PC-9 (cell line): ENCODE measurements around the gene LOXL4. TPM values are rescaled to one million over a fixed set of nuclear protein-coding genes. Genes with fewer than 3 reads are reported as not detected.

Experiments
- BruUV-seq: library from RNA; stranded (reverse); fragments of 400-500 nt; replicated peaks from 2 replicates; lab custom pipeline; 2021; lab: Mats Ljungman, UMichigan
- CTCF ChIA-PET: fragments of 300-600 bp; sonication (Branson Sonifier 250); formaldehyde crosslinking; loops from one replicate; lab custom pipeline; 2022; ENCODE audit warnings: antibody characterized with exemption; lab: Charles Lee
- POLR2A ChIA-PET: fragments of 300-600 bp; sonication (Branson Sonifier 250); formaldehyde crosslinking; loops from one replicate; lab custom pipeline; 2022; ENCODE audit warnings: antibody characterized with exemption; ENCODE audit not compliant: unreplicated experiment; lab: Charles Lee
- DNase-seq, 2 experiments: peaks; one replicate each; pipeline versions ENCODE4 v3.0.0 to v3.0.0-alpha.2; 2015 to 2022; ENCODE audit warnings: mixed read lengths in 1 of 2
- H2AFZ ChIP-seq: fragments of 200-600 bp; sonication (generic); 2 replicates; pipeline ENCODE4 v1.8.1; 2017; ENCODE audit warnings: antibody characterized with exemption
- H3F3A ChIP-seq: fragments of 200-600 bp; sonication (generic); 2 replicates; pipeline ENCODE4 v1.8.1; 2017; ENCODE audit warnings: antibody characterized with exemption, mild to moderate bottlenecking, low read depth; ENCODE audit not compliant: insufficient read depth
- H3K27ac ChIP-seq: fragments of 200-600 bp; sonication (generic); 2 replicates; pipeline ENCODE4 v1.6.1; 2016; ENCODE audit warnings: mixed run types
- H3K27me3 ChIP-seq: fragments of 200-600 bp; sonication (generic); 2 replicates; pipeline ENCODE4 v1.6.1; 2016; ENCODE audit warnings: low read depth, mixed run types; ENCODE audit not compliant: insufficient read depth
- H3K36me3 ChIP-seq: fragments of 200-600 bp; sonication (generic); 2 replicates; pipeline ENCODE4 v1.6.1; 2016; ENCODE audit warnings: low read depth, mixed run types
- H3K4me1 ChIP-seq: fragments of 200-600 bp; sonication (generic); replicated peaks from 2 replicates; pipeline ENCODE4 v1.6.1; 2016; ENCODE audit warnings: mixed run types; ENCODE audit not compliant: insufficient read depth
- H3K4me2 ChIP-seq: fragments of 200-600 bp; sonication (generic); 2 replicates; pipeline ENCODE4 v1.6.1; 2017; ENCODE audit warnings: mixed run types
- H3K4me3 ChIP-seq: fragments of 200-600 bp; sonication (generic); 2 replicates; pipeline ENCODE4 v1.6.1; 2016; ENCODE audit warnings: mixed run types
- H3K79me2 ChIP-seq: fragments of 200-600 bp; sonication (generic); 2 replicates; pipeline ENCODE4 v1.6.1; 2017; ENCODE audit warnings: low read depth, mixed run types
- H3K9me2 ChIP-seq: fragments of 200-600 bp; sonication (generic); 2 replicates; pipeline ENCODE4 v1.8.1; 2017; ENCODE audit warnings: mild to moderate bottlenecking; ENCODE audit not compliant: insufficient read depth
- H3K9me3 ChIP-seq: fragments of 200-600 bp; sonication (generic); 2 replicates; pipeline ENCODE4 v1.8.1; 2016; ENCODE audit warnings: low read depth; ENCODE audit not compliant: insufficient read depth
- H4K20me1 ChIP-seq: fragments of 200-600 bp; sonication (generic); 2 replicates; pipeline ENCODE4 v1.8.1; 2017; ENCODE audit not compliant: insufficient read depth
- EZH2 ChIP-seq: fragments of 200-600 bp; sonication (generic); IDR thresholded peaks from 2 replicates; pipeline ENCODE4 v1.8.0; 2017; ENCODE audit warnings: antibody characterized with exemption, low read depth
- intact Hi-C: fragments of 100-400 bp; cut with micrococcal nuclease; formaldehyde crosslinking; loops from one replicate; pipeline ENCODE4 v1.10.0; 2022; ENCODE audit not compliant: unreplicated experiment
- total RNA-seq: library from RNA; stranded (reverse); gene quantifications from 2 replicates; pipeline ENCODE4 v1.2.3, GENCODE V29; 2021
- TF ChIP-seq, protein P1 (sequence below): fragments of 200-600 bp; sonication (generic); conservative IDR thresholded peaks from 2 replicates; pipeline ENCODE4 v1.6.1; 2017; ENCODE audit warnings: mixed run types, antibody characterized with exemption, mild to moderate bottlenecking, moderate library complexity

Gene LOXL4
- total RNA-seq, 1 experiment from 2014 or later, result 3.5 TPM

GRCh38 chr10:98312349-98312748, 44.4 kb upstream of the LOXL4 start:
- Histone ChIP-seq H3K36me3 (no peaks in the 10 kb centered on the region), H2AFZ (no peak overlapping the region), H4K20me1 (no peaks in the 10 kb centered on the region), H3K27me3 (no peaks in the 10 kb centered on the region), H3K4me3 (no peak overlapping the region), H3K9me2 (no peaks in the 10 kb centered on the region), H3K4me1 (peaks cover 42% of the 10 kb centered on the region), H3K27ac (no peak overlapping the region), H3K9me3 (no peaks in the 10 kb centered on the region), H3F3A (peaks cover 20% of the 10 kb centered on the region; the same call in 1 of the 2 replicates), H3K79me2 (no peaks in the 10 kb centered on the region), H3K4me2 (no peak overlapping the region)
- TF ChIP-seq EZH2, result no peak
- TF ChIP-seq, protein P1, sequence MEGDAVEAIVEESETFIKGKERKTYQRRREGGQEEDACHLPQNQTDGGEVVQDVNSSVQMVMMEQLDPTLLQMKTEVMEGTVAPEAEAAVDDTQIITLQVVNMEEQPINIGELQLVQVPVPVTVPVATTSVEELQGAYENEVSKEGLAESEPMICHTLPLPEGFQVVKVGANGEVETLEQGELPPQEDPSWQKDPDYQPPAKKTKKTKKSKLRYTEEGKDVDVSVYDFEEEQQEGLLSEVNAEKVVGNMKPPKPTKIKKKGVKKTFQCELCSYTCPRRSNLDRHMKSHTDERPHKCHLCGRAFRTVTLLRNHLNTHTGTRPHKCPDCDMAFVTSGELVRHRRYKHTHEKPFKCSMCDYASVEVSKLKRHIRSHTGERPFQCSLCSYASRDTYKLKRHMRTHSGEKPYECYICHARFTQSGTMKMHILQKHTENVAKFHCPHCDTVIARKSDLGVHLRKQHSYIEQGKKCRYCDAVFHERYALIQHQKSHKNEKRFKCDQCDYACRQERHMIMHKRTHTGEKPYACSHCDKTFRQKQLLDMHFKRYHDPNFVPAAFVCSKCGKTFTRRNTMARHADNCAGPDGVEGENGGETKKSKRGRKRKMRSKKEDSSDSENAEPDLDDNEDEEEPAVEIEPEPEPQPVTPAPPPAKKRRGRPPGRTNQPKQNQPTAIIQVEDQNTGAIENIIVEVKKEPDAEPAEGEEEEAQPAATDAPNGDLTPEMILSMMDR, result no peak
- intact Hi-C loops, result loop anchor here (5.0 kb wide), 2 partner anchors 105 to 135 kb away; partner anchors contain the start of genes HPS1 and PYROXD2
- peak in 1 of 2 experiments; percentile 36 for DNase-seq
- POLR2A ChIA-PET, result no interaction called here
- CTCF ChIA-PET, result interaction anchor here (0.6 kb wide), 1 partner anchor 50 kb away, joined by 4 read pairs; no protein-coding TSS in a partner anchor
- no TSS peak for BruUV-seq

- no peaks in the 10 kb centered on the region for H3K79me2 ChIP-seq
- H2AFZ ChIP-seq, result no peak overlapping the region
- POLR2A ChIA-PET, result no interaction called here
- H3K27ac ChIP-seq, result no peak overlapping the region
- no peaks in the 10 kb centered on the region for H4K20me1 ChIP-seq
- no peak for TF ChIP-seq EZH2
- TF ChIP-seq, protein P1, result no peak
- H3K9me3 ChIP-seq, result no peaks in the 10 kb centered on the region
- H3F3A ChIP-seq, result peaks cover 13% of the 10 kb centered on the region; the same call in 1 of the 2 replicates
- BruUV-seq, result no TSS peak
- no peak overlapping the region for H3K4me3 ChIP-seq
- no peaks in the 10 kb centered on the region for H3K27me3 ChIP-seq
- no peaks in the 10 kb centered on the region for H3K36me3 ChIP-seq
- CTCF ChIA-PET, result interaction anchor here (0.6 kb wide), 1 partner anchor 9 kb away, joined by 5 read pairs; no protein-coding TSS in a partner anchor
- intact Hi-C loops, result loop anchor here (5.0 kb wide), 2 partner anchors 107 to 137 kb away; partner anchors contain the start of genes HPS1 and PYROXD2
- H3K9me2 ChIP-seq, result no peaks in the 10 kb centered on the region
- peaks cover 25% of the 10 kb centered on the region for H3K4me1 ChIP-seq
- no peak overlapping the region for H3K4me2 ChIP-seq
- DNase-seq, result peak in 1 of 2 experiments; percentile 11
These were observed 42.7 kb upstream of the LOXL4 start for GRCh38 chr10:98310701-98311100.

GRCh38 chr10:98309366-98310355, 41.7 kb upstream of the LOXL4 start:
- H3K4me2 ChIP-seq, result no peak overlapping the region
- H3K36me3 ChIP-seq, result no peaks in the 10 kb centered on the region
- no TSS peak for BruUV-seq
- ChIA-PET CTCF (interaction anchor here (1.1 to 1.8 kb wide), 3 partner anchors 41 to 139 kb away, joined by 4 to 5 read pairs (median 5); no protein-coding TSS in a partner anchor), POLR2A (no interaction called here)
- TF ChIP-seq EZH2, result no peak
- TF ChIP-seq, protein P1, result peak; percentile 49
- no peak overlapping the region for H2AFZ ChIP-seq
- intact Hi-C loops, result loop anchor here (1.0 to 5.0 kb wide), 6 partner anchors 41 to 353 kb away; partner anchors contain the start of genes HPS1, LOXL4 and PYROXD2
- no peak overlapping the region for H3K27ac ChIP-seq
- no peaks in the 10 kb centered on the region for H3K9me3 ChIP-seq
- no peaks in the 10 kb centered on the region for H3K27me3 ChIP-seq
- H3K79me2 ChIP-seq, result no peaks in the 10 kb centered on the region
- peaks cover 15% of the 10 kb centered on the region for H3K4me1 ChIP-seq
- H3K4me3 ChIP-seq, result no peak overlapping the region
- peaks cover 8% of the 10 kb centered on the region; the same call in 1 of the 2 replicates for H3F3A ChIP-seq
- H3K9me2 ChIP-seq, result no peaks in the 10 kb centered on the region
- no peaks in the 10 kb centered on the region for H4K20me1 ChIP-seq
- peak; percentile 29 to 58 for DNase-seq
